Central memory CD8-positive, alpha-beta T cell (primary cell): ENCODE measurements around the gene EFTUD2.

Experiments
- ATAC-seq: fragments of 150-1000 bp; cut with Tn5 transposase; replicated peaks from 2 replicates; pipeline ENCODE4 v1.10.0; 2022; ENCODE audit warnings: mild to moderate bottlenecking, moderate FRiP score, moderate number of reproducible peaks; ENCODE audit not compliant: poor library complexity, severe bottlenecking; ENCODE audit errors: extremely low read depth
- DNase-seq, 2 donors: peaks; one replicate each; pipeline ENCODE4 v3.0.0; 2021; ENCODE audit warnings: low spot score in 2 of 2
- H3K27ac Mint-ChIP-seq: one replicate; pipeline ENCODE4 v1.8.0; 2022; ENCODE audit warnings: low read depth, mild to moderate bottlenecking, moderate library complexity, mixed read lengths
- H3K27me3 Mint-ChIP-seq: one replicate; pipeline ENCODE4 v1.8.0; 2022; ENCODE audit warnings: mixed read lengths
- H3K36me3 Mint-ChIP-seq: one replicate; pipeline ENCODE4 v1.8.0; 2022; ENCODE audit warnings: mild to moderate bottlenecking, moderate library complexity, mixed read lengths; ENCODE audit not compliant: insufficient read depth
- H3K4me1 Mint-ChIP-seq: one replicate; pipeline ENCODE4 v1.8.0; 2022; ENCODE audit warnings: mixed read lengths
- H3K4me3 Mint-ChIP-seq: one replicate; pipeline ENCODE4 v1.8.0; 2022; ENCODE audit warnings: mild to moderate bottlenecking, moderate library complexity, mixed read lengths
- H3K9me3 Mint-ChIP-seq: one replicate; pipeline ENCODE4 v1.8.0; 2022; ENCODE audit warnings: mixed read lengths

EFTUD2 gene

DNA sequence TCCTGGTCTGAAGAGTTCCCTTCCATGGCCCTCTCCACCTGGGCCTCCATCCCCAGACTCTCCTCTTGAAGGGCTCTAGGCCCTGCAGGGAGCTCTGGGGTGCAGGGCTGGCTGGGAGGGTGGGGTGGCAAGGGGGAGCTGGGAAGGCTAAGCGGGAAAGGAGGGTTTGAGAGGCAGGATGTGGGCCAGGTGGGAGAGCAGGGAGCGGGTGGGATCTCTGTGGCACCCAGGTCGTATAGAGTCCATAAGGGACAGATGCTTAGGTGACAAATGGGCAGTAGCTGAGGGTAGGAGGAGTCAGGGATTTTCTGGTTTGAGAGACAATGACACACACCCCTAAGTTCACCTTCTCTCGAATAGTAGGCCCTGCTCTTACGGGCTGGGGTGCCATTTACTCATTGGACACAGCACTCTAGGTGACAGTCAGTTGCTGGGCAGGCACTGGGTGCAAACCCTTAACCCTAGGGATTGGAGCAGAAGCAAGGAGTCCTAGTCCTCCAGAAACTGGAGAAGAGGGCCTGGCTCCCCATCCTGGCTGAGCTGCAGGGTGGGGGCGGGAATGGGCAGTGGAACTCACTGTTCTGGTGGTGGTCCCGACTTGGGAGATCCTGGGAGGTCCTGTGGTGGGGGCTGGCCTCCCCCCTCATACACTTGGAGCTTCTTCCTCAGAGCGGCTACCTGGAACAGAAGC lies 33.0 kb upstream of the EFTUD2 start:
- no peak overlapping the region for H3K27ac Mint-ChIP-seq

GRCh38 chr17:44931376-44931775 lies 32.1 kb upstream of the EFTUD2 start:
- Mint-ChIP-seq H3K36me3 (peaks cover 3% of the 10 kb centered on the region), H3K4me3 (no peak overlapping the region)

More for the DNA sequence above, 33.0 kb upstream of the EFTUD2 start:
- H3K9me3 Mint-ChIP-seq: no peaks in the 10 kb centered on the region
- H3K4me3 Mint-ChIP-seq: no peak overlapping the region
- no peaks in the 10 kb centered on the region for H3K4me1 Mint-ChIP-seq
- ATAC-seq: no peak
- H3K27me3 Mint-ChIP-seq: no peaks in the 10 kb centered on the region
- DNase-seq: no peak
- H3K36me3 Mint-ChIP-seq: peaks cover 7% of the 10 kb centered on the region

DNA sequence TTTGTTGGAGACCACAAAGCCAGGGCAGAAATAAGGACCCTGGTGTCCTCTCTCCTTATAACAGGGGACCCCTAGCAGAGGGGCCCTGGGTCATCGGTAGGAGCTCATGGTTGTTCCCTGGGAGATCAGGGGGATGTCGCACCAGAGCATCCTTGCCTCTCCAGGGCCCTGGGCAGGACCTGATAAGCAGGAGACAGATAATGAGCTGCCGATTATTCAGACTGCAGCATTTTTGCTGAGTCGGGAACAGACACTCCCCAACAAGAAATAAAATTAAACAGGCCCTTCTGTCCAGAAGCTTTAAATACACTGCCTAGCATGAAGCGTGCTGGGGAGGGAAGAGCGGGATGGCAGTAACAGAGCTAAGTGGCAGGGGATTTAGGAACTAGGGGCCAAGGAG lies 31.4 kb upstream of the EFTUD2 start:
- Mint-ChIP-seq H3K4me3 (no peak overlapping the region), H3K27ac (no peak overlapping the region), H3K36me3 (peaks cover 4% of the 10 kb centered on the region), H3K9me3 (no peaks in the 10 kb centered on the region), H3K27me3 (no peaks in the 10 kb centered on the region), H3K4me1 (no peaks in the 10 kb centered on the region)
- no peak for ATAC-seq
- no peak for DNase-seq

More at GRCh38 chr17:44931376-44931775, 32.1 kb upstream of the EFTUD2 start:
- ATAC-seq: no peak
- DNase-seq: no peak
- Mint-ChIP-seq H3K27ac (no peak overlapping the region), H3K9me3 (no peaks in the 10 kb centered on the region), H3K4me1 (no peaks in the 10 kb centered on the region), H3K27me3 (no peaks in the 10 kb centered on the region)

DNA sequence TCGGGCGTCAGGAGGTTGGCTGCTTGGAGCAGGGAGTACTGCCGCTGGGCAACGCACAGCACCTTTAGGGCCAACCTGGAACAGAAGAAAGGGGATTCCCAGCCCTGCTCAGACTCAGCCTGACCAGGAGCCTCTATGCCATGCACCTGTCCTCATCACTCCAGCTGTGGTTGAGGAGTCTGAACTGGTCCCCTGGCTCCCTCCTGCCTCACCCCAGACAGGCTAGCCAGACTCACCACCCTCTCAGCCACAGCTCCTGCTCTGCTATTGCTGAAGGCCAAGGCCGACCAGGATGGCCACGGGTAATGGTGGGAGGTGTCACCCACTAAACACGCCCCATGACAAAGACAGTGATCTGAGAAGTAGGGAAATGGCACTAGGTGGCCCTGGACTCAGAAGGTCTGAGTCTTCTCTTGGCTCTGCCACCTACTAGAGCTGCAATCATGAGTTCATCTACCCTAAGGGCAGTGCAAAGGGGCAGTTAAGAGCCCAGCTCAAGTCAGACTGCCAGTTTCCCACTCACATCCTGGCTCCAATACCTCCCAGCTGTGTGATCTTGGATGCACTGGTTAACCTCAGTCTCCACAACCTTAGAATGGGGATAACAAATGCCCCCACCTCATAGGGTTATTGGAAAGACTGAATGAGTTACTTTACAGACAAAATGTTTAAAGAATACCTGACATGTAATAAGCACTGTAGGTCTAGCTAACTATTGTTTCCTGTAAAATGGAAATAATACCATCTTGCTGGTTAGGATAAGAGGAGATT lies 29.9 kb upstream of the EFTUD2 start:
- DNase-seq: no peak
- H3K27ac Mint-ChIP-seq: no peak overlapping the region

DNA sequence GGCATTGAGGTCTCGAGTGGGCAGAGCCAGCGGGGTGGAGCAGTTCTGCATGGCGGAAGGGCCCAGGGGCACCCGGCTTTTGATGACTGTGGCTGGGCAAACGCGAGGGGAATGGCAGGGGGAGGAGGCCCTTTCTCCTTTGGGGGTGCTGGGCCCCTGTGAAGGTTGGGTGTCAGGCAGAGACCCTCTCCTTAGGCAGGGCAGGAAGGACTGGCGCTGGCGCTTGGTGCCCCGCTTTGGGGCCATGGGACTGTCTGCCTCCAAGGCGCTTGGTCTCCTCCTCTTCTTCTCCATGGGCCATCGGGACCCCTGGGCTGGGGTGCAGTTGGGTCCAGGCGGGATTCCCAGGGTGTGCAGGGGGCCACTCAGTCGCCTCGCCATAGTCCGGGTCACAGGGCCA lies 28.9 kb upstream of the EFTUD2 start:
- Mint-ChIP-seq H3K27ac (no peak overlapping the region), H3K27me3 (peaks cover under 1% of the 10 kb centered on the region), H3K36me3 (peaks cover 2% of the 10 kb centered on the region), H3K9me3 (no peaks in the 10 kb centered on the region), H3K4me1 (no peaks in the 10 kb centered on the region), H3K4me3 (no peak overlapping the region)
- no peak for DNase-seq
- no peak for ATAC-seq

More for the DNA sequence above, 29.9 kb upstream of the EFTUD2 start:
- Mint-ChIP-seq H3K9me3 (no peaks in the 10 kb centered on the region), H3K27me3 (no peaks in the 10 kb centered on the region), H3K36me3 (peaks cover 2% of the 10 kb centered on the region), H3K4me1 (no peaks in the 10 kb centered on the region), H3K4me3 (no peak overlapping the region)
- ATAC-seq: no peak

GRCh38 chr17:44927696-44928095 lies 28.5 kb upstream of the EFTUD2 start:
- Mint-ChIP-seq H3K4me3 (no peak overlapping the region), H3K9me3 (no peaks in the 10 kb centered on the region), H3K27me3 (peaks cover 5% of the 10 kb centered on the region), H3K36me3 (peaks cover 2% of the 10 kb centered on the region), H3K4me1 (no peaks in the 10 kb centered on the region), H3K27ac (no peak overlapping the region)
- ATAC-seq (no peak), DNase-seq (no peak)

GRCh38 chr17:44926821-44927525 lies 27.7 kb upstream of the EFTUD2 start:
- peaks cover 12% of the 10 kb centered on the region for H3K27me3 Mint-ChIP-seq
- no peaks in the 10 kb centered on the region for H3K4me1 Mint-ChIP-seq
- no peak overlapping the region for H3K27ac Mint-ChIP-seq
- H3K9me3 Mint-ChIP-seq: no peaks in the 10 kb centered on the region
- ATAC-seq: no peak
- DNase-seq: no peak
- H3K36me3 Mint-ChIP-seq: peaks cover 2% of the 10 kb centered on the region
- H3K4me3 Mint-ChIP-seq: no peak overlapping the region

GRCh38 chr17:44925731-44926697 lies 26.8 kb upstream of the EFTUD2 start:
- DNase-seq: no peak
- peaks cover 22% of the 10 kb centered on the region for H3K27me3 Mint-ChIP-seq
- no peak for ATAC-seq
- no peak overlapping the region for H3K4me3 Mint-ChIP-seq
- no peaks in the 10 kb centered on the region for H3K4me1 Mint-ChIP-seq
- no peaks in the 10 kb centered on the region for H3K9me3 Mint-ChIP-seq
- H3K36me3 Mint-ChIP-seq: peaks cover 2% of the 10 kb centered on the region
- no peak overlapping the region for H3K27ac Mint-ChIP-seq

GRCh38 chr17:44924107-44924544 lies 24.9 kb upstream of the EFTUD2 start:
- H3K4me3 Mint-ChIP-seq: no peak overlapping the region
- H3K4me1 Mint-ChIP-seq: no peaks in the 10 kb centered on the region
- no peak overlapping the region for H3K27ac Mint-ChIP-seq
- DNase-seq: no peak
- no peak for ATAC-seq
- H3K36me3 Mint-ChIP-seq: peaks cover 2% of the 10 kb centered on the region
- H3K27me3 Mint-ChIP-seq: peaks cover 29% of the 10 kb centered on the region
- no peaks in the 10 kb centered on the region for H3K9me3 Mint-ChIP-seq

GRCh38 chr17:44922746-44923470 lies 23.7 kb upstream of the EFTUD2 start:
- no peak overlapping the region for H3K4me3 Mint-ChIP-seq
- ATAC-seq: no peak
- H3K36me3 Mint-ChIP-seq: peaks cover 2% of the 10 kb centered on the region
- H3K27me3 Mint-ChIP-seq: peaks cover 29% of the 10 kb centered on the region
- no peaks in the 10 kb centered on the region for H3K9me3 Mint-ChIP-seq
- H3K4me1 Mint-ChIP-seq: no peaks in the 10 kb centered on the region
- DNase-seq: no peak
- H3K27ac Mint-ChIP-seq: no peak overlapping the region

DNA sequence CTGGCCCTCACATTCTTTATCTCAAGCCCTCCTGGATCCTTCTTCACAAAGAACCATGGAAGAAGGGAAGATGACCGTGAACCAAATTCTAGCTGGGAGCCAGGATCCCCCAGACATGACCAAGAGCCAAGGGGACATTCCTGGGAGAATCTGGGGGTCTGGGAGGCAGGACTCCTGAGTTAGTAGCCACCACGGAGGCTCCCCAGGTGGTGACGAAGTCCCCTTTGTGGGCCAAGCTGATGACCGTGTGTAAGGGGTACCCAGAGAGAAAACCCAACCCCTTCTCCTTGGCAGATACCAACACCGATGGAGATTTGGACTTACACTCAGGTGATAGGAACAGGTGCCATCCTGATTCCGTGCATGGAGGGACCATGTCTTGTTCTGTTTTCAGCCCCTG lies 22.9 kb upstream of the EFTUD2 start:
- Mint-ChIP-seq H3K4me3 (no peak overlapping the region), H3K27me3 (peaks cover 29% of the 10 kb centered on the region), H3K4me1 (no peaks in the 10 kb centered on the region), H3K27ac (no peak overlapping the region), H3K36me3 (peaks cover 2% of the 10 kb centered on the region), H3K9me3 (no peaks in the 10 kb centered on the region)
- no peak for DNase-seq
- ATAC-seq: no peak
